SK-N-SH treated with all-trans-retinoic acid at 6 μM for 48 hours (cell line): ENCODE measurements around the gene DIDO1.

ENCODE experiments used
- ATAC-seq: fragments of 200-7000 bp; cut with Tn5 transposase; 3 replicates; pipeline ENCODE4 v1.9.1; 2020; ENCODE audit warnings: mild to moderate bottlenecking, moderate library complexity
- BACH2 ChIP-seq: fragments of 250-450 bp; sonication (Bioruptor Pico); IDR thresholded peaks from 2 replicates; pipeline ENCODE4 v1.9.0; 2021; ENCODE audit warnings: mild to moderate bottlenecking, borderline replicate concordance
- CSRNP3 ChIP-seq: fragments of 250-450 bp; sonication (Bioruptor Pico); IDR thresholded peaks from 2 replicates; pipeline ENCODE4 v1.5.1; 2021; ENCODE audit warnings: mild to moderate bottlenecking, moderate library complexity
- ESRRG ChIP-seq: fragments of 250-450 bp; sonication (Bioruptor Pico); IDR thresholded peaks from 2 replicates; pipeline ENCODE4 v1.6.1; 2021; ENCODE audit warnings: mild to moderate bottlenecking
- ISL1 ChIP-seq: fragments of 250-450 bp; sonication (Bioruptor Pico); IDR thresholded peaks from 2 replicates; pipeline ENCODE4 v2.1.2; 2022; ENCODE audit warnings: mild to moderate bottlenecking, moderate library complexity
- OSR1 ChIP-seq: fragments of 250-450 bp; sonication (Bioruptor Pico); IDR thresholded peaks from 2 replicates; pipeline ENCODE4 v1.8.0; 2022; ENCODE audit warnings: moderate library complexity, mild to moderate bottlenecking, inconsistent platforms
- PPARA ChIP-seq: fragments of 250-450 bp; sonication (Bioruptor Pico); IDR thresholded peaks from 2 replicates; pipeline ENCODE4 v1.5.0; 2020; ENCODE audit warnings: mild to moderate bottlenecking, borderline replicate concordance
- RARB ChIP-seq: fragments of 250-450 bp; sonication (Bioruptor Pico); IDR thresholded peaks from 2 replicates; pipeline ENCODE4 v1.8.0; 2021; ENCODE audit warnings: mild to moderate bottlenecking, moderate library complexity
- SNAI2 ChIP-seq: fragments of 250-450 bp; sonication (Bioruptor Pico); IDR thresholded peaks from 2 replicates; pipeline ENCODE4 v1.5.0; 2020; ENCODE audit warnings: mild to moderate bottlenecking, moderate library complexity
- TCF4 ChIP-seq: fragments of 250-450 bp; sonication (Bioruptor Pico); IDR thresholded peaks from 2 replicates; pipeline ENCODE4 v1.8.0; 2021; ENCODE audit warnings: mild to moderate bottlenecking, moderate library complexity, borderline replicate concordance
- TOX ChIP-seq: fragments of 250-450 bp; sonication (Bioruptor Pico); IDR thresholded peaks from 2 replicates; pipeline ENCODE4 v1.8.0; 2021; ENCODE audit warnings: mild to moderate bottlenecking, moderate library complexity, borderline replicate concordance
- ZFP3 ChIP-seq: fragments of 250-450 bp; sonication (Bioruptor Pico); IDR thresholded peaks from 2 replicates; pipeline ENCODE4 v1.5.0; 2020; ENCODE audit warnings: mild to moderate bottlenecking, moderate library complexity
- ZFP30 ChIP-seq: fragments of 450-650 bp; formaldehyde crosslinking; IDR thresholded peaks from 2 replicates; pipeline ENCODE4 v1.5.0; 2022; ENCODE audit warnings: mild to moderate bottlenecking, moderate library complexity
- ZNF565 ChIP-seq: fragments of 450-650 bp; formaldehyde crosslinking; conservative IDR thresholded peaks from 2 replicates; pipeline ENCODE4 v1.5.0; 2020; ENCODE audit warnings: low read depth, mild to moderate bottlenecking, moderate library complexity
- ZNF70 ChIP-seq: fragments of 450-650 bp; formaldehyde crosslinking; IDR thresholded peaks from 2 replicates; pipeline ENCODE4 v1.5.0; 2020; ENCODE audit warnings: mild to moderate bottlenecking, moderate library complexity
- ZNF8 ChIP-seq: fragments of 450-650 bp; formaldehyde crosslinking; IDR thresholded peaks from 2 replicates; pipeline ENCODE4 v1.5.0; 2020; ENCODE audit warnings: mild to moderate bottlenecking, moderate library complexity
- TF ChIP-seq, protein P1 (sequence below): fragments of 250-450 bp; sonication (Bioruptor Pico); IDR thresholded peaks from 2 replicates; pipeline ENCODE4 v1.8.0; 2020; ENCODE audit warnings: mild to moderate bottlenecking, moderate library complexity, borderline replicate concordance
- TF ChIP-seq, protein P2 (sequence below): fragments of 250-450 bp; sonication (Bioruptor Pico); IDR thresholded peaks from 2 replicates; pipeline ENCODE4 v1.5.0; 2020; ENCODE audit warnings: mild to moderate bottlenecking, moderate library complexity

Gene DIDO1

GRCh38 chr20:62888406-62888805 is 37.9 kb downstream of the DIDO1 start (continued):
- TF ChIP-seq, protein P1, sequence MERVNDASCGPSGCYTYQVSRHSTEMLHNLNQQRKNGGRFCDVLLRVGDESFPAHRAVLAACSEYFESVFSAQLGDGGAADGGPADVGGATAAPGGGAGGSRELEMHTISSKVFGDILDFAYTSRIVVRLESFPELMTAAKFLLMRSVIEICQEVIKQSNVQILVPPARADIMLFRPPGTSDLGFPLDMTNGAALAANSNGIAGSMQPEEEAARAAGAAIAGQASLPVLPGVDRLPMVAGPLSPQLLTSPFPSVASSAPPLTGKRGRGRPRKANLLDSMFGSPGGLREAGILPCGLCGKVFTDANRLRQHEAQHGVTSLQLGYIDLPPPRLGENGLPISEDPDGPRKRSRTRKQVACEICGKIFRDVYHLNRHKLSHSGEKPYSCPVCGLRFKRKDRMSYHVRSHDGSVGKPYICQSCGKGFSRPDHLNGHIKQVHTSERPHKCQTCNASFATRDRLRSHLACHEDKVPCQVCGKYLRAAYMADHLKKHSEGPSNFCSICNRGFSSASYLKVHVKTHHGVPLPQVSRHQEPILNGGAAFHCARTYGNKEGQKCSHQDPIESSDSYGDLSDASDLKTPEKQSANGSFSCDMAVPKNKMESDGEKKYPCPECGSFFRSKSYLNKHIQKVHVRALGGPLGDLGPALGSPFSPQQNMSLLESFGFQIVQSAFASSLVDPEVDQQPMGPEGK = no peak
- TF ChIP-seq TCF4 = no peak
- no peak for TF ChIP-seq RARB
- TF ChIP-seq BACH2 (CRISPR knock-in tag) = no peak
- no peak for TF ChIP-seq PPARA

- TF ChIP-seq ZNF8 (CRISPR knock-in tag) (no peak), TCF4 (no peak), CSRNP3 (no peak), ZFP30 (no peak), SNAI2 (no peak), OSR1 (CRISPR knock-in tag) (no peak), RARB (no peak), ISL1 (CRISPR knock-in tag) (no peak)
Measured at GRCh38 chr20:62887860-62888239, 38.5 kb downstream of the DIDO1 start.

GRCh38 chr20:62887152-62887859 is 39.0 kb downstream of the DIDO1 start:
- TF ChIP-seq TOX (CRISPR knock-in tag) = no peak
- 0 out of 2 replicates have a peak, but pooled peaks have one; percentile 45 for TF ChIP-seq ZFP3 (CRISPR knock-in tag)
- peak; percentile 93 for ATAC-seq

More at GRCh38 chr20:62887860-62888239, 38.5 kb downstream of the DIDO1 start:
- peak; percentile 28 for ATAC-seq

DNA sequence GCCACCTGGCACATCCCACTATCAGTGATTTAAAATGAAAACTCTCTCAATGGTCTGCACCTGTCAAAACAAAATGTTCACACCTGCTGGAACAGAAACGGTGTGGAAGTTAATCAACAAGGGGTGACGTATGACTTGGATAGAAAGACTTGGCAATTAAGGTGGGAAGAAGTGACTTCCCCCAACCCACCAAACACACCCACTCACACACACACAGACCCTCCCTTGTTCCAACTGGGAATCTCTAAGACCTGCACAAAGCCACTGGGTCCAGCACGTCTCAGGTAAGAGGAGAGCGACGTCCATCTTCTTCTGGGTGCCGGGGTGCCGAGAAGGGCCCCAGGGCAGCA is 39.6 kb downstream of the DIDO1 start:
- TF ChIP-seq ZNF70 (CRISPR knock-in tag) (no peak), PPARA (no peak), CSRNP3 (no peak), OSR1 (CRISPR knock-in tag) (no peak), ZNF565 (no peak), ISL1 (CRISPR knock-in tag) (no peak), ESRRG (CRISPR knock-in tag) (no peak)
- TF ChIP-seq, protein P2, sequence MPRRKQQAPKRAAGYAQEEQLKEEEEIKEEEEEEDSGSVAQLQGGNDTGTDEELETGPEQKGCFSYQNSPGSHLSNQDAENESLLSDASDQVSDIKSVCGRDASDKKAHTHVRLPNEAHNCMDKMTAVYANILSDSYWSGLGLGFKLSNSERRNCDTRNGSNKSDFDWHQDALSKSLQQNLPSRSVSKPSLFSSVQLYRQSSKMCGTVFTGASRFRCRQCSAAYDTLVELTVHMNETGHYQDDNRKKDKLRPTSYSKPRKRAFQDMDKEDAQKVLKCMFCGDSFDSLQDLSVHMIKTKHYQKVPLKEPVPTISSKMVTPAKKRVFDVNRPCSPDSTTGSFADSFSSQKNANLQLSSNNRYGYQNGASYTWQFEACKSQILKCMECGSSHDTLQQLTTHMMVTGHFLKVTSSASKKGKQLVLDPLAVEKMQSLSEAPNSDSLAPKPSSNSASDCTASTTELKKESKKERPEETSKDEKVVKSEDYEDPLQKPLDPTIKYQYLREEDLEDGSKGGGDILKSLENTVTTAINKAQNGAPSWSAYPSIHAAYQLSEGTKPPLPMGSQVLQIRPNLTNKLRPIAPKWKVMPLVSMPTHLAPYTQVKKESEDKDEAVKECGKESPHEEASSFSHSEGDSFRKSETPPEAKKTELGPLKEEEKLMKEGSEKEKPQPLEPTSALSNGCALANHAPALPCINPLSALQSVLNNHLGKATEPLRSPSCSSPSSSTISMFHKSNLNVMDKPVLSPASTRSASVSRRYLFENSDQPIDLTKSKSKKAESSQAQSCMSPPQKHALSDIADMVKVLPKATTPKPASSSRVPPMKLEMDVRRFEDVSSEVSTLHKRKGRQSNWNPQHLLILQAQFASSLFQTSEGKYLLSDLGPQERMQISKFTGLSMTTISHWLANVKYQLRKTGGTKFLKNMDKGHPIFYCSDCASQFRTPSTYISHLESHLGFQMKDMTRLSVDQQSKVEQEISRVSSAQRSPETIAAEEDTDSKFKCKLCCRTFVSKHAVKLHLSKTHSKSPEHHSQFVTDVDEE (CRISPR knock-in tag) = no peak
- ATAC-seq = no peak

GRCh38 chr20:62885896-62886708 is 40.2 kb downstream of the DIDO1 start:
- TF ChIP-seq, protein P2 (CRISPR knock-in tag) = no peak
- TF ChIP-seq ZNF8 (CRISPR knock-in tag) = no peak
- TF ChIP-seq, all 23 proteins: peak for 0
- no peak for ATAC-seq
